DND-41 (cell line): ENCODE measurements around the gene OR1M1.

Source experiments
- EZH2 ChIP-seq: IDR thresholded peaks from 3 replicates; pipeline ENCODE4 v1.6.1; 2012; ENCODE audit warnings: borderline replicate concordance, low read depth, mild to moderate bottlenecking, moderate library complexity, low read length, inconsistent platforms; ENCODE audit not compliant: severe bottlenecking
- TF ChIP-seq, protein P1 (sequence below): IDR thresholded peaks from 2 replicates; pipeline ENCODE4 v1.5.1; 2012; ENCODE audit warnings: borderline replicate concordance, low read length, moderate library complexity, mild to moderate bottlenecking; ENCODE audit not compliant: poor library complexity, severe bottlenecking; ENCODE audit errors: extremely low read depth

DNA sequence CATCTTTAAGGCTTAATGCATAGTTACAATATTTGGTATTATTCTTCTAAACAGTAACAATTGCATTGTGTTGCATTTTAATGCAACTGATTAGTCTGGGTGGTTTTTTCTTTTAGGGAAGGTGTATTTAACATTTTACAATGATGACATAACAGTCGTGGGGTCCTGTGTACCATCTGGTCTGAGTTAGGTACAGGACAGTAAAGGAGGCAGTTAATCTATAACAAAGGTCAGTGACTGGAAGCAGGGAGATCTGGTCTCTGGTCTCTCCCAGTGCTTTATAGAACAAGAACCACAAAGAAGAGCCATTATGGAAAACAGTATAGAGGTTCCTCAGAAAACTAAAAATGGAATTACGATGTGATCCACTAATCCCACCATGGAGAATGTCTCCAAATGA lies 23.1 kb downstream of the OR1M1 start:
- TF ChIP-seq, protein P1, sequence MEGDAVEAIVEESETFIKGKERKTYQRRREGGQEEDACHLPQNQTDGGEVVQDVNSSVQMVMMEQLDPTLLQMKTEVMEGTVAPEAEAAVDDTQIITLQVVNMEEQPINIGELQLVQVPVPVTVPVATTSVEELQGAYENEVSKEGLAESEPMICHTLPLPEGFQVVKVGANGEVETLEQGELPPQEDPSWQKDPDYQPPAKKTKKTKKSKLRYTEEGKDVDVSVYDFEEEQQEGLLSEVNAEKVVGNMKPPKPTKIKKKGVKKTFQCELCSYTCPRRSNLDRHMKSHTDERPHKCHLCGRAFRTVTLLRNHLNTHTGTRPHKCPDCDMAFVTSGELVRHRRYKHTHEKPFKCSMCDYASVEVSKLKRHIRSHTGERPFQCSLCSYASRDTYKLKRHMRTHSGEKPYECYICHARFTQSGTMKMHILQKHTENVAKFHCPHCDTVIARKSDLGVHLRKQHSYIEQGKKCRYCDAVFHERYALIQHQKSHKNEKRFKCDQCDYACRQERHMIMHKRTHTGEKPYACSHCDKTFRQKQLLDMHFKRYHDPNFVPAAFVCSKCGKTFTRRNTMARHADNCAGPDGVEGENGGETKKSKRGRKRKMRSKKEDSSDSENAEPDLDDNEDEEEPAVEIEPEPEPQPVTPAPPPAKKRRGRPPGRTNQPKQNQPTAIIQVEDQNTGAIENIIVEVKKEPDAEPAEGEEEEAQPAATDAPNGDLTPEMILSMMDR: no peak
- no peak for TF ChIP-seq EZH2
